Natural killer cell (primary cell): ENCODE measurements around the gene DLGAP3. TPM values are rescaled to one million over a fixed set of nuclear protein-coding genes. Genes with fewer than 3 reads are reported as not detected.

ENCODE experiments used
- ATAC-seq, 3 donors: fragments of 150-1000 bp in 2 of 3; fragments of 200-7000 bp in 1 of 3; cut with Tn5 transposase; 1 replicate in 1 of 3; 2 replicates in 2 of 3; pipeline ENCODE4 v1.10.0; 2021; ENCODE audit warnings: mild to moderate bottlenecking in 2 of 3, moderate library complexity in 2 of 3
- DNase-seq, 2 donors: peaks; one replicate each; pipeline versions ENCODE4 v3.0.0 to v3.0.0-alpha.2; 2013 to 2021; ENCODE audit warnings: mixed read lengths in 1 of 2
- H3K27ac ChIP-seq: one replicate; pipeline ENCODE4 v1.5.1; 2013; ENCODE audit warnings: mild to moderate bottlenecking, low read length
- H3K27me3 ChIP-seq: one replicate; pipeline ENCODE4 v1.6.1; 2013; ENCODE audit warnings: low read length; ENCODE audit not compliant: control insufficient read depth, insufficient read depth
- H3K36me3 ChIP-seq: one replicate; pipeline ENCODE4 v1.6.1; 2013; ENCODE audit warnings: low read length; ENCODE audit not compliant: control insufficient read depth, insufficient read depth
- H3K4me1 ChIP-seq: one replicate; pipeline ENCODE4 v1.6.1; 2013; ENCODE audit warnings: low read length; ENCODE audit not compliant: control insufficient read depth, insufficient read depth
- H3K4me3 ChIP-seq: one replicate; pipeline ENCODE4 v1.5.1; 2013; ENCODE audit warnings: low read length
- H3K9me3 ChIP-seq: one replicate; pipeline ENCODE4 v1.6.1; 2013; ENCODE audit warnings: low read length; ENCODE audit not compliant: control insufficient read depth, insufficient read depth
- H3K27ac Mint-ChIP-seq, 2 donors: one replicate each; pipeline ENCODE4 v1.8.0; 2022; ENCODE audit warnings: mild to moderate bottlenecking in 2 of 2, mixed read lengths in 2 of 2, moderate library complexity in 1 of 2
- H3K27me3 Mint-ChIP-seq, 2 donors: one replicate each; pipeline ENCODE4 v1.8.0; 2022; ENCODE audit warnings: low read depth in 2 of 2, mixed read lengths in 2 of 2
- H3K36me3 Mint-ChIP-seq: one replicate; pipeline ENCODE4 v1.8.0; 2022; ENCODE audit warnings: mixed read lengths
- H3K4me1 Mint-ChIP-seq, 2 donors: one replicate each; pipeline ENCODE4 v1.8.0; 2022; ENCODE audit warnings: mixed read lengths in 2 of 2
- H3K4me3 Mint-ChIP-seq: one replicate; pipeline ENCODE4 v1.8.0; 2022; ENCODE audit warnings: mild to moderate bottlenecking, moderate library complexity, mixed read lengths
- H3K9me3 Mint-ChIP-seq, 2 donors: one replicate each; pipeline ENCODE4 v1.8.0; 2022; ENCODE audit warnings: mixed read lengths in 2 of 2
- CTCF ChIP-seq: fragments of 200-600 bp; IDR thresholded peaks from one replicate; pipeline ENCODE4 v1.8.0; 2022; ENCODE audit warnings: antibody characterized with exemption
- whole genome bisulfite sequencing: methylation state at CpG from one replicate; pipeline ENCODE4 v1.1.7; 2013; ENCODE audit warnings: missing lambda C conversion rate; ENCODE audit not compliant: insufficient coverage; 5-methylcytosine and 5-hydroxymethylcytosine counted together
- intact Hi-C: fragments of 100-400 bp; cut with micrococcal nuclease; formaldehyde crosslinking; loops from one replicate; pipeline ENCODE4 v1.14.2; 2022
- total RNA-seq, 4 donors: library from RNA; stranded (reverse); fragments of 120-200 nt in 1 of 4; gene quantifications; one replicate each; pipeline versions ENCODE4 v1.2.3 to v1.2.4, GENCODE V29; 2013 to 2022

DLGAP3 gene
- total RNA-seq, 3 donors from 2014 or later (not counting 1 experiment from before 2014, with no cell fraction given), result 0.33 to 0.38 (median 0.36) TPM

DNA sequence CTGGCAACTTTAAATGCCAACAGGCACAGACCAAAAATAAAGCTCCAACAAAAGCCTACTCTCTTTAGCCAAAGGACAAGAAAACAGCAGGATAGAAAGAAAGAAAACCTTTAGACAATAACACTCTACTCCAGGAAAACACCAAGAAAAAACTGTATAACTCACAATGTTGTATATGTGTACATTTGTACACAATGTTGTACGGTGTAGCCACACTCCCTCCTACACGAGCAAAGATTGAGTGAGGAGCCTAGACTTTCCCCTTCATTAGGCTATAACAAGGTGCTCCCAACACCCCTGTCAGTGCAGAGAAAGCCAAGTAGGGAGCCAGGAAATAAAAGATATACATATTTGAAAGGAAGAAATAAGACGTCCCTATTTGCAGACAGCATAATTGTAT, 112.7 kb downstream of the DLGAP3 start:
- no peak for TF ChIP-seq CTCF
- H3K4me1 ChIP-seq, result no peaks in the 10 kb centered on the region
- intact Hi-C loops, result no loop called here
- H3K36me3 ChIP-seq, result no peaks in the 10 kb centered on the region
- H3K9me3 Mint-ChIP-seq, result no peaks in the 10 kb centered on the region
- WGBS, result 80% methylated on average over 1 of the region's 3 CpGs
- no peaks in the 10 kb centered on the region for H3K27me3 Mint-ChIP-seq
- H3K4me3 Mint-ChIP-seq, result no peak overlapping the region
- H3K27ac Mint-ChIP-seq, result no peak overlapping the region
- H3K4me1 Mint-ChIP-seq, result no peaks in the 10 kb centered on the region
- no peak overlapping the region for H3K27ac ChIP-seq
- no peak overlapping the region for H3K4me3 ChIP-seq
- DNase-seq (no peak), ATAC-seq (no peak)
- H3K9me3 ChIP-seq, result no peaks in the 10 kb centered on the region
- H3K36me3 Mint-ChIP-seq, result no peaks in the 10 kb centered on the region
- no peaks in the 10 kb centered on the region for H3K27me3 ChIP-seq

- Histone ChIP-seq H3K27me3 (no peaks in the 10 kb centered on the region), H3K9me3 (no peaks in the 10 kb centered on the region), H3K36me3 (no peaks in the 10 kb centered on the region), H3K4me3 (no peak overlapping the region), H3K4me1 (no peaks in the 10 kb centered on the region), H3K27ac (no peak overlapping the region)
- no peaks in the 10 kb centered on the region for H3K36me3 Mint-ChIP-seq
- no peak overlapping the region for H3K27ac Mint-ChIP-seq
- DNase-seq, result no peak
- no peak for TF ChIP-seq CTCF
- intact Hi-C loops, result no loop called here
- H3K4me3 Mint-ChIP-seq, result no peak overlapping the region
- no peaks in the 10 kb centered on the region for H3K9me3 Mint-ChIP-seq
- no peak for ATAC-seq
- no peaks in the 10 kb centered on the region for H3K27me3 Mint-ChIP-seq
- H3K4me1 Mint-ChIP-seq, result no peaks in the 10 kb centered on the region
Measured at GRCh38 chr1:34816332-34816731, 113.1 kb downstream of the DLGAP3 start.

Other genes starting within 250 kb of the DLGAP3 start
- not detected for gene GJB5, start 174.6 kb downstream of the DLGAP3 start, total RNA-seq
- gene GJB4, start 169.9 kb downstream of the DLGAP3 start, total RNA-seq, result not detected
- not detected for gene GJB3, start 148.4 kb downstream of the DLGAP3 start, total RNA-seq
- not detected for gene GJA4, start 136.7 kb downstream of the DLGAP3 start, total RNA-seq
- 10 to 100 TPM; 33.4 to 44.5 (median 36.5) TPM for gene SMIM12, start 69.9 kb downstream of the DLGAP3 start, total RNA-seq
- 10 to 100 TPM in 2 of 3 donors, 1 to 10 TPM in 1; 4.1 to 18.5 (median 10.5) TPM for gene TMEM35B, start 55.7 kb upstream of the DLGAP3 start, total RNA-seq
- 10 to 100 TPM; 48.3 to 50.2 (median 48.8) TPM for gene ZMYM6, start 102.3 kb upstream of the DLGAP3 start, total RNA-seq
- gene ZMYM1, start 149.7 kb upstream of the DLGAP3 start, total RNA-seq, result 10 to 100 TPM; 15.0 to 19.1 (median 19.1) TPM